HUDEP-2 (cell line): Measurements from ENCODE around the gene GSK3B.
A peak's percentile ranks its signal among the peaks of the same experiment; 100 is the strongest.
"Not testable (repeated sequence)": the region's sequence is repeated elsewhere in the genome, so short reads cannot be mapped to it uniquely, and the experiment has no call there.

Experiments
- DNase-seq, 76 experiments: peaks; one replicate each; lab custom pipeline; 2025; ENCODE audit not compliant: unreplicated experiment in 76 of 76; lab: John Stamatoyannopoulos, UW

Gene GSK3B

DNA sequence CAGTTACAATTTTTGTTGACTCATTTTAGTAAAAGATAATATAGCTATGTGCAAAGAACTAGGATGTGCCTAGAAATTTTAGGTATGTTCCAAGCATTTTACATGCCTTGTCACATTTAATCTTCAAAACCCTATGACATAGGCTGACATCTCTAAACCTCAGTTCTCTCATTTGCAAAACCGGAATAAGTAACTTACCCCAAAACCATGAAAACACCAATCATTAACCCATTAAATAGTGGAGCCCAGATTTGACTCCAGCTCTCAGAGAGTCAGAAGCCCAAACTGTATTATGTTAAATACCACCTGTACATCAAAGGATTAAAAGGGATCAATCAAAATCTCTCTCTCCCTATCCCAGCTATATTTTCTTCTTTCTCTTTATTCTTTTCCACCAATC is 36.6 kb downstream of the GSK3B start:
- no peak for DNase-seq

DNA sequence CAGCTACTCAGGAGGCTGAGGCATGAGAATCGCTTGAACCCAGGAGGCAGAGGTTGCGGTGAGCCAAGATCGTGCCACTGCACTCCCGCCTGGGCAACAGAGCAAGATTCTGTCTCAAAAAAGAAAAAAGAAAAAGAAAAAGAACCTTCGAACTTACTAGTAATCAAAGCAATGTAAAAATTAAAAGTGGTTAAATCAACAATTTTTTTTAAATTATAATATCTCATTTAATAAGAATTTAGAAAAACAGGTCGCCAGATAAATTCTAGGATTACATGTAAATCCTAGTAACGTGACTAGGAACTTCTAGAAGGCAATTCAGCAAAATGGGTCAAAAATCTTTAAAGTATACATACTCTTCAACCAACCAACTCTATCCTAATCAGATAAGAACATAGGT is 37.2 kb downstream of the GSK3B start:
- DNase-seq, result no peak

GRCh38 chr3:120053647-120054046 is 40.6 kb downstream of the GSK3B start:
- DNase-seq, result not testable (repeated sequence)

- no peak for DNase-seq
Observed at GRCh38 chr3:120052677-120053076, 41.6 kb downstream of the GSK3B start.

DNA sequence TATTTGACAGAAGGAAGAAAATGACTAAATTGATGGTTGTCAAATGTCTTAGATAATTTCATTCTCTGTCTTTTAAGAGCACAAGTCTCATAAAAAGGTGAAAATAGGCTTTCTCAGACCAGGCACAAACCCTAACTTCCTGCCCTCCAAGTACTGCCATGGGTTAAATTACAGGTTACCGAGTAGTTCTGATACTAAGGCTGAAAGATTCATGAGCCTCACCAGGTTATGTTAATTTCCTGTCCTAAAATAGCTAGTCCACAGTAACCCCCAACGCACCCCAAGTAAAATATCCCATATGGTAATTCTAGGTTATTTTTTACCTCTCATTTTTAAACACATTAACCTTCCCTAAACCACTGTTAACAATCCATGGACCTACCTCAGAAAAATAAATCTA is 42.0 kb downstream of the GSK3B start:
- DNase-seq, result no peak

- peak in 7 of 76 experiments; percentile 2 to 32 (median 6) for DNase-seq
Observed at GRCh38 chr3:120051570-120051969, 42.7 kb downstream of the GSK3B start.

DNA sequence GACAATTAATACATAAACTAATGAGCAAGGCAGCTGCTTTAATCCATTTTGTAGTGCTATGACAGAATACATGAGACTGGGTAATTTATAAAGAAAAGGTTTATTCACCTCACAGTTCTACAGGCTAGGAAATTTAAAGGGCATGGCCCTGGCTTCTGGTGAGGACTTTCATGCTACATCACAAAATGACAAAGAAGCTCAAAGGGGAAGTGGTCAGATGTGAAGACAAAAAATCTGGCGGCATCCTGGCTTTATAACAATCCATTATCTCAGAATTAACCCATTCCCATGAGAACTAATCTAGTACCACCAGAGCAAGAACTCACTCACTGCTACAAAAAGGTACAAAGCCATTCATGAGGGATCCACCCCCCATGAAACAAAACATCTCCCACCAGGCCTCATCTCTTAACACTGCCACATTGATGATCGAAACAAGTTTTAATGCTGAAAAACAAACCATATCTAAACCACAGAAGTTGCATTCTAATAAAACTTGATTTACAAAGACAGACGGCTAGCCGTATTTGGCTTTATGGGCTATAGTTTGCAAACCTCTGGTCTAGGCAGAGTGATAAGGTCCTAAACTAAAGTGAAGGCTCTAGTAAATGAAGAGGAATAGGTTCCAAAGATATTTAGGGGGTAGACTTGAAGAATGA is 44.2 kb downstream of the GSK3B start:
- no peak for DNase-seq

- no peak for DNase-seq
Observed at GRCh38 chr3:120049072-120049471, 45.2 kb downstream of the GSK3B start.

DNA sequence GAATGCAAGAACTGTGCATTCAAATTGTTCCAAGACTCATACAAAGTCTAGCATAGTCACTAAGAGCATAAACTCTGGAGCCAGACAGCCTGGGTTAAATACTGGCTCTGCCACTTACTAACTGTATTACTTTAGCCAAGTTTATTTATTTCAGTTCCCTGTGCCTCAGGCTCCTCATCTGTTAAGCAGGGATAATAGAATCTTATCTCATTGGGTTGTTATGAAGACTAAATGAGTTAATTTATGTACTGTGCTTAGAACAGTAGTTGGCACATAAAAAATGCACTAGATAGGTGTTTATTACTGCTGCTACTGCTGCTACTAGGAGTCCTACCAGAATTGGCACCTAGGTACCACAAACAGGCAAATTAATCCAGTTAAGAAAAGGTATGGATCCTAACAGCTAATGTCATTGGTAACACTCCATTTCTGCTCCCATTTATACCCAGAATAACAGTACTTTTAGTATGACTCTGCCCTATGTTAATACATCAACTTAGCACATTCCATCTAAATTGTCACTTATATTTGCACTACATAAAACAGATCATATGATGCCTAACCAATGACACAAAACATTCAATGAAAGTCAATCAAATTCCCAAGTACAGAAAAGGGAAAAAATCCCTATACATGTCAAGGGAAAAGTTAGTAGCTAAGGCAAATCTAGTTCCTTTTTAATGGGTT is 45.7 kb downstream of the GSK3B start:
- no peak for DNase-seq

GRCh38 chr3:120047686-120048085 is 46.6 kb downstream of the GSK3B start:
- DNase-seq, result no peak

GRCh38 chr3:120040813-120041377 is 53.4 kb downstream of the GSK3B start:
- DNase-seq, result no peak

GRCh38 chr3:120039642-120040610 is 54.3 kb downstream of the GSK3B start:
- peak in 2 of 76 experiments; percentile 1 to 24 for DNase-seq

DNA sequence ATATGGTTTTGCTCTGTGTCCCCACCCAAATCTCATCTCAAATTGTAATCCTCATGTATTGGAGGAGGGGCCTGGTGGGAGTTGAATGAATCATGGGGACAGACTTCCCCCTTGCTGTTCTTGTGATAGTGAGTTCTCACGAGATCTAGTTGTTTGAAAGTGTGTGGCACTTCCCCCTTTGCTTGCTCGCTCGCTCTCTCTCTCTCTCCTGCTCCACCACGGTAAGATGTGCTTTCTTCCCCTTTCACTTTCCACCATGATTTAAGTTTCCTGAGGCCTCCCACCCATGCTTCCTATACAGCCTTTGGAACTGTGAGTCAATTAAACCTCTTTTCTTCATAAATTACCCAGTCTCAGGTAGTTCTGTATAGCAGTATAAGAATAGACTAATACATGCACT is 60.7 kb downstream of the GSK3B start:
- DNase-seq, result no peak

DNA sequence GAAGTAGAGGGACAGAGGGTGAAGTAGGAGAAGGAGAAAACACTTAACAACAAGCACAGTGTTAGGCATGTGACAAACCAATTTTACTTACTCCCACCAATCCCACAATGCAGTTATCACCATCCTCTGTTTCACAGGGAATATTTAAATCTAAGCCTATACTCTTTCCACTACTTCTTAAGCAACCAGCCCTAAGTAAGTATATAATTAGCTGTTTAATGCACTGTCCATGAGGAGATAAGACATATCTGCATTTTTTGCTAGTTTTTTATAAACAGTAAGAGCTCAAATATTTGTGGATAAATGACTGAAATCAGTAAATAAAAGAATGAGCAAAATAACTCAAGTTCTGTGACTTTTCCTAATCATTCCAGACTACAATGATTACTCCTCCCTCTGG is 62.7 kb downstream of the GSK3B start:
- DNase-seq, result no peak

- no peak for DNase-seq
Observed at GRCh38 chr3:120029749-120030148, 64.5 kb downstream of the GSK3B start.

DNA sequence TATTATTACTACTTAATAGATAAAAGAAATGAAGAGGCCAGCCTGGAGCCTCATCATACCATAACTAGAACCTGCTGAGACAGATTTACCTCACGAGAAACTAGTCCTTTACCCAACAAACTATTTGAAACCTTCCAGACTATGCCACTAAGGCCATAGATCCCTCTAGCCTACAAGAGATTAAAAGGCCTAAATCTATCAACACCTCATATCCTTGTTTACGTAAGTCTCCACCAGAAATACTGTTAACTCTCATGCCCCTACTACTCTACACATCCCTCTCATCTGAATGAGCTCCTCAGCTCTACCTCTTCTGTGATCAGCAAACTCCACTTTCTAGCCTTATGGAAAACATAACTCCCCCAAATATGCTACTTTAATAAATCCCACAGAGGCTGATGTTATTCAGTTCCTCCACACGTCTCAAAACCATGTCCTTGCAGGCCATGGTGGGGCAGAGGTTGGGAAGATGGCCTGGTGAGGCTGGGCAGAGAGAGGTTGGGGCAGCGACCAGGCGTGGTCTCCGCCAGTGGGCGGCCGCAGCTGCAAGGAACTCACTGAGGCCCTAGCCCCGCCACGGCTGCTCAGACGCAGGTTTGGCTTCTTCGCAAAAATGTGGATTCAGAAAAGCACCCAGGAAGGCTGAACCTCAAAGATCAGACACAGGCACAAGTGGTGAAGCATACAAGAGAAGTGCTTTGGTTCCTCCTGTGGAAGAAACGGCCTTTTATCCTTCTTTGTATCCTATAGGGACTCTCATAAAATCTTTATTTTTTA is 65.8 kb downstream of the GSK3B start:
- DNase-seq, result no peak

DNA sequence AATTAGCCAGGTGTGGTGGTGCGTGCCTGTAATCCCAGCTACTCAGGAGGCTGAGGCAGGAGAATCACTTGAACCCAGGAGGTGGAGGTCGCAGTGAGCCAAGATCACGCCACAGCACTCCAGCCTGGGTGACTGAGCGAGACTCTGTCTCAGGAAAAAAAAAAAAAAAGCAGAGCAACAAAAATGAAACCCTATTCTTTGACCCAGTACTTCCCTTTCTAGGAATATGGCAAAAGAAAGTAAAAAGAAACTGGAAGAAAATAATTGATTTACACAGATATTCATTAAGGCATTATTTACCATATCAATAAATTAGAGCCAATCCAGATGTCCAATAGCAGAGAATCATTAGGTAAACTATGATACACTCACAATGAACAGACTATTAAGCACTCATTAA is 67.0 kb downstream of the GSK3B start:
- no peak for DNase-seq

GRCh38 chr3:120025520-120025919 is 68.7 kb downstream of the GSK3B start:
- DNase-seq, result no peak

DNA sequence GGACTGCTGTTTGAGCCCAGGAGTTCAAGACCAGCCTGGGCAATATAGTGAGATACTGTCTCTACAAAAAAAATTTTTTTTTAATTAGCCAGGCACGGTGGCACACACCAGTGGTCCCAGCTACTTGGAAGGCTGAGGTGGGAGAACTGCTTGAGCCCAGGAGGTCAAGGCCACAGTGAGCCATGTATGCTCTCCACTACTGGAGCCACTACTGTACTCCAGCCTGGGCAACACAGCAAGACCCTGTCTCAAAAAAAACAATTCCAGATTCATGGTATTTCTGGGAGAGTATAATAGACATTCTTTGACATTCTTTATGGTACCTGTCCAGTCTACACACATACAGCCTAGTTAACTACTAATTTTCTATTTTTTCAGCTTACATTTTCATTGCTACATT is 70.1 kb downstream of the GSK3B start:
- no peak for DNase-seq

GRCh38 chr3:120022729-120023128 is 71.5 kb downstream of the GSK3B start:
- peak in 1 of 76 experiments; percentile 1 for DNase-seq
